Fibroblast of gingiva (primary cell): ENCODE data around the gene CAMKMT.
A peak's percentile ranks its signal among the peaks of the same experiment; 100 is the strongest.

Source experiments
- DNase-seq: peaks from one replicate; pipeline ENCODE4 v3.0.0-alpha.2; 2011; ENCODE audit warnings: low read depth

Gene CAMKMT

GRCh38 chr2:44691174-44691785, 329.5 kb downstream of the CAMKMT start:
- DNase-seq = no peak

- DNase-seq = no peak
Measured at GRCh38 chr2:44692821-44693220, 331.1 kb downstream of the CAMKMT start.

GRCh38 chr2:44700824-44701223, 339.1 kb downstream of the CAMKMT start:
- DNase-seq = no peak

GRCh38 chr2:44705356-44705755, 343.6 kb downstream of the CAMKMT start:
- DNase-seq = no peak

GRCh38 chr2:44705876-44706480, 344.2 kb downstream of the CAMKMT start:
- no peak for DNase-seq

GRCh38 chr2:44706681-44707553, 345.2 kb downstream of the CAMKMT start:
- no peak for DNase-seq

- no peak for DNase-seq
Measured at GRCh38 chr2:44707945-44708660, 346.4 kb downstream of the CAMKMT start.

- DNase-seq = no peak
Measured at GRCh38 chr2:44708661-44709000, 346.9 kb downstream of the CAMKMT start.

- no peak for DNase-seq
Measured at GRCh38 chr2:44713170-44713569, 351.4 kb downstream of the CAMKMT start.

- peak; percentile 78 for DNase-seq
Measured at GRCh38 chr2:44715671-44716081, 353.9 kb downstream of the CAMKMT start.

- DNase-seq = peak; percentile 5
Measured at GRCh38 chr2:44716131-44716530, 354.4 kb downstream of the CAMKMT start.

- DNase-seq = no peak
Measured at GRCh38 chr2:44718431-44718830, 356.7 kb downstream of the CAMKMT start.

GRCh38 chr2:44719562-44719961, 357.8 kb downstream of the CAMKMT start:
- DNase-seq = no peak

- peak; percentile 51 for DNase-seq
Measured at GRCh38 chr2:44722026-44722625, 360.4 kb downstream of the CAMKMT start.

GRCh38 chr2:44723921-44724320, 362.2 kb downstream of the CAMKMT start:
- DNase-seq = no peak

- no peak for DNase-seq
Measured at GRCh38 chr2:44730593-44730992, 368.8 kb downstream of the CAMKMT start.

- DNase-seq = no peak
Measured at GRCh38 chr2:44731505-44731904, 369.8 kb downstream of the CAMKMT start.

GRCh38 chr2:44736270-44736942, 374.7 kb downstream of the CAMKMT start:
- DNase-seq = no peak

- DNase-seq = no peak
Measured at GRCh38 chr2:44740678-44741077, 378.9 kb downstream of the CAMKMT start.

GRCh38 chr2:44741507-44741906, 379.8 kb downstream of the CAMKMT start:
- no peak for DNase-seq

GRCh38 chr2:44742057-44742456, 380.3 kb downstream of the CAMKMT start:
- no peak for DNase-seq

GRCh38 chr2:44743473-44743872, 381.7 kb downstream of the CAMKMT start:
- DNase-seq = no peak
